ENCODE results near the gene CCT7. TPM values are rescaled to one million over a fixed set of nuclear protein-coding genes. Genes with fewer than 3 reads are reported as not detected.
"Not testable (repeated sequence)": the region's sequence is repeated elsewhere in the genome, so short reads cannot be mapped to it uniquely, and the experiment has no call there.

Gene CCT7
- total RNA-seq, 1 donor from 2014 or later: 194 TPM

- ATAC-seq: no peak
- no peak for DNase-seq (ENCODE audit: low spot score)
- intact Hi-C loops (cut with DNase I): no loop called here
Observed at GRCh38 chr2:73252238-73253027, 18.3 kb downstream of the CCT7 start.

GRCh38 chr2:73253400-73253799 lies 19.3 kb downstream of the CCT7 start:
- intact Hi-C loops (cut with DNase I): no loop called here
- ATAC-seq (no peak), DNase-seq (ENCODE audit: low spot score) (no peak)

- intact Hi-C loops (cut with DNase I): no loop called here
- DNase-seq (ENCODE audit: low spot score) (no peak), ATAC-seq (no peak)
Observed at GRCh38 chr2:73253901-73254300, 19.8 kb downstream of the CCT7 start.

GRCh38 chr2:73254343-73255006 lies 20.4 kb downstream of the CCT7 start:
- intact Hi-C loops (cut with DNase I): no loop called here
- DNase-seq (ENCODE audit: low spot score): no peak
- no peak for ATAC-seq

- ATAC-seq (no peak), DNase-seq (ENCODE audit: low spot score) (no peak)
- intact Hi-C loops (cut with DNase I): no loop called here
Observed at GRCh38 chr2:73255007-73255644, 21.0 kb downstream of the CCT7 start.

- DNase-seq (ENCODE audit: low spot score): no peak
- intact Hi-C loops (cut with DNase I): no loop called here
- ATAC-seq: no peak
Observed at GRCh38 chr2:73255907-73256617, 22.0 kb downstream of the CCT7 start.

GRCh38 chr2:73256618-73256922 lies 22.5 kb downstream of the CCT7 start:
- ATAC-seq: no peak
- DNase-seq (ENCODE audit: low spot score): no peak
- intact Hi-C loops (cut with DNase I): no loop called here

GRCh38 chr2:73257021-73257420 lies 22.9 kb downstream of the CCT7 start:
- no peak for DNase-seq (ENCODE audit: low spot score)
- intact Hi-C loops (cut with DNase I): no loop called here
- ATAC-seq: no peak

- intact Hi-C loops (cut with DNase I): no loop called here
- ATAC-seq (no peak), DNase-seq (ENCODE audit: low spot score) (no peak)
Observed at GRCh38 chr2:73257425-73258125, 23.5 kb downstream of the CCT7 start.

- no peak for ATAC-seq
Observed at GRCh38 chr2:73258186-73258912, 24.2 kb downstream of the CCT7 start.

GRCh38 chr2:73258913-73259215 lies 24.8 kb downstream of the CCT7 start:
- intact Hi-C loops (cut with DNase I): no loop called here
- DNase-seq (ENCODE audit: low spot score): no peak

More at GRCh38 chr2:73258186-73258912, 24.2 kb downstream of the CCT7 start:
- DNase-seq (ENCODE audit: low spot score): no peak
- intact Hi-C loops (cut with DNase I): no loop called here

GRCh38 chr2:73259276-73259675 lies 25.2 kb downstream of the CCT7 start:
- DNase-seq (ENCODE audit: low spot score): no peak
- ATAC-seq: no peak
- intact Hi-C loops (cut with DNase I): no loop called here

More at GRCh38 chr2:73258913-73259215, 24.8 kb downstream of the CCT7 start:
- no peak for ATAC-seq

- intact Hi-C loops (cut with DNase I): no loop called here
- ATAC-seq: no peak
- DNase-seq (ENCODE audit: low spot score): no peak
Observed at GRCh38 chr2:73259704-73260337, 25.7 kb downstream of the CCT7 start.

GRCh38 chr2:73260338-73260984 lies 26.4 kb downstream of the CCT7 start:
- no peak for DNase-seq (ENCODE audit: low spot score)
- intact Hi-C loops (cut with DNase I): no loop called here
- ATAC-seq: no peak

GRCh38 chr2:73262108-73262651 lies 28.1 kb downstream of the CCT7 start:
- intact Hi-C loops (cut with DNase I): no loop called here
- ATAC-seq (no peak), DNase-seq (ENCODE audit: low spot score) (no peak)

GRCh38 chr2:73262691-73263429 lies 28.8 kb downstream of the CCT7 start:
- ATAC-seq; DNase-seq (ENCODE audit: low spot score); intact Hi-C loops (cut with DNase I): not testable (repeated sequence)
